ENCODE measurements around the gene STK32B.

The STK32B gene

DNA sequence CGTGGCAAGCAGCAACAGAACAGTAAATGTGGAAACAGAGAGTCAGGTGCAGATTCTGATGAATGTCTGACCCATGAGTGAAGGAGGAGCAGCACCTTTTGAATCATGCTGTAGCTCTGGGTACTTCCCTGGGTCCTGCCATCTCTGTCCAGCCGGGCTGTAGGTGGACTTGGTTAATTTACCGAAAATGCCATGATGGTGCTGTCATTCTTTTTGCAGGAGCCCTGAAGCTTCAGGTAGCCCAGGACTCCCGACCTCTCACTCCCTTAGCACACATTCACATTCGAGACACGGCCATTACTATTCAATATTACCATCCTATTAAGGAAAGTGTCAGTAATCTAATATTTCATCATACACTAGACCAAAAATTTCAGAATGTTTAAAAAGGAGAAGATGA, 320.9 kb downstream of the STK32B start:
- no peak overlapping the region for H3K27ac ChIP-seq
- no peak for TF ChIP-seq ZFX (IDR thresholded peaks at IDR 0.05; ENCODE audit: borderline replicate concordance)
- no peak for TF ChIP-seq CTCF (IDR thresholded peaks at IDR 0.05)

GRCh38 chr4:5373327-5373726, 322.0 kb downstream of the STK32B start:
- H3K27ac ChIP-seq: no peak overlapping the region

DNA sequence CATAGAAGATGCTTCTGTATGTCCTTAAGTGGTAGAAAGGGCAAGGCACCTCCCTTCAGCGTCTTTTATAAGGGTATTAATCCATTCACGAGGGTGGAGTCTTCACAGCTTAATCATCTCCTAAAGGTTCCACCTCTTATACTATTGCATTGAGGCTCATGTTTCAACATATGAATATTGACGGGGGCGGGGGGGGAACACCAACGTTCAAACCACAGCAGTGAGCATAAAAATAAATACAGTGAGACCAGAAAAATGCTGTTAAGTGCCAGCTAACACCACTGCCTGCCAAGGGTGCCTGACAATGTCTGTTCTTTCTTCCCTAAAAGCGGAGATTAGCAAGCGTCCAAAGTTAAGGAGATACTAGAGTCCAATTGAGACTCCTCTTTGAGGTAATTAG, 323.3 kb downstream of the STK32B start:
- no peak for TF ChIP-seq ZFX (IDR thresholded peaks at IDR 0.05; ENCODE audit: borderline replicate concordance)
- TF ChIP-seq CTCF (IDR thresholded peaks at IDR 0.05): no peak
- H3K27ac ChIP-seq: no peak overlapping the region

More at GRCh38 chr4:5373327-5373726, 322.0 kb downstream of the STK32B start:
- no peak for TF ChIP-seq CTCF (IDR thresholded peaks at IDR 0.05)
- no peak for TF ChIP-seq ZFX (IDR thresholded peaks at IDR 0.05; ENCODE audit: borderline replicate concordance)

- no peak overlapping the region for H3K27ac ChIP-seq
- TF ChIP-seq CTCF (IDR thresholded peaks at IDR 0.05): no peak
- TF ChIP-seq ZFX (IDR thresholded peaks at IDR 0.05; ENCODE audit: borderline replicate concordance): no peak
Observed at GRCh38 chr4:5374994-5375393, 323.7 kb downstream of the STK32B start.

GRCh38 chr4:5376015-5376414, 324.7 kb downstream of the STK32B start:
- TF ChIP-seq CTCF (IDR thresholded peaks at IDR 0.05): no peak
- no peak for TF ChIP-seq ZFX (IDR thresholded peaks at IDR 0.05; ENCODE audit: borderline replicate concordance)
- H3K27ac ChIP-seq: no peak overlapping the region

GRCh38 chr4:5378002-5378401, 326.7 kb downstream of the STK32B start:
- no peak overlapping the region for H3K27ac ChIP-seq
- TF ChIP-seq ZFX (IDR thresholded peaks at IDR 0.05; ENCODE audit: borderline replicate concordance) (no peak), CTCF (IDR thresholded peaks at IDR 0.05) (peak; percentile 29; the same call in 1 of the 2 replicates)

DNA sequence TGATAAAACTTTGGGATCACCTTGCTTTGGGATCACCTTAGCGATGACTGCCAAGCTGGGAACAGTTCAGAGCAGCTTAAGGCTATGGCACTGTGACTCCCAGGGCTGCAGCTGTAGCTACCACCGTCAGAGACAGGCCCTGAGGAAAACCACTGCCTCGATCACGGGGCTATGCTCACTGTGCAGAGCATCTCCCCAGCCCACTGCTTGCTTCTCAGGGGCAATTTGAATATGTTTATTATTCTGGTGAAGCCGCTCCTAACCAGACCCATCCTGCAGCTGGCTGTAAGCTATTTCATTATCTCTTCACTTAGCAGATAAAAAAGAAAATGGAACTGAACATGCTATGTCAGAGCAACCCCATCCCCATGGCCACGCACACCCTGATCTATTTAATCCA, 328.6 kb downstream of the STK32B start:
- H3K27ac ChIP-seq: no peak overlapping the region
- TF ChIP-seq CTCF (IDR thresholded peaks at IDR 0.05) (no peak), ZFX (IDR thresholded peaks at IDR 0.05; ENCODE audit: borderline replicate concordance) (no peak)

Data from 22Rv1 (cell line).